SIG-M5 treated with dmso at 0.1 percent for 504 hours (cell line): Measurements from ENCODE around the gene RAB11A.

Source experiments
- DNase-seq: peaks from one replicate; lab custom pipeline; 2025; ENCODE audit not compliant: unreplicated experiment; lab: John Stamatoyannopoulos, UW

Gene RAB11A

GRCh38 chr15:65936282-65936681, 67.0 kb downstream of the RAB11A start:
- no peak for DNase-seq

- no peak for DNase-seq
These were observed 67.8 kb downstream of the RAB11A start for GRCh38 chr15:65937054-65937453.

GRCh38 chr15:65937476-65937875, 68.2 kb downstream of the RAB11A start:
- no peak for DNase-seq

- DNase-seq = no peak
These were observed 69.3 kb downstream of the RAB11A start for GRCh38 chr15:65938604-65939003.

GRCh38 chr15:65939901-65940617, 70.8 kb downstream of the RAB11A start:
- no peak for DNase-seq

- DNase-seq = no peak
These were observed 71.3 kb downstream of the RAB11A start for GRCh38 chr15:65940618-65940909.
